ENCODE results near the gene RHEB.

GRCh38 chr7:151465169-151465568 lies 54.5 kb downstream of the RHEB start:
- no peak for TF ChIP-seq CTCF (IDR thresholded peaks at IDR 0.05; ENCODE audit: extremely low read depth in 1 of 2, insufficient read depth in 1 of 2, low read depth in 1 of 2, low read length in 2 of 2)
- no peak for TF ChIP-seq POLR2A (IDR thresholded peaks at IDR 0.05; ENCODE audit: low read depth, low read length)
- no peak for TF ChIP-seq POLR2AphosphoS5 (IDR thresholded peaks at IDR 0.05; ENCODE audit: insufficient read depth, low read depth, low read length)
- no peak for TF ChIP-seq EZH2 (IDR thresholded peaks at IDR 0.05; ENCODE audit: borderline replicate concordance, low read depth, low read length, severe bottlenecking)
- TF ChIP-seq MYC (IDR thresholded peaks at IDR 0.05; ENCODE audit: low read depth, low read length), result no peak

Measured in endothelial cell of umbilical vein (primary cell).